DOHH2 (cell line): ENCODE results near the gene MORC2.

ENCODE experiments used
- H3F3A ChIP-seq: fragments of 200-600 bp; sonication (generic), shearing (Covaris generic); 2 replicates; pipeline ENCODE4 v1.6.0; 2016; ENCODE audit warnings: antibody characterized with exemption, mild to moderate bottlenecking; ENCODE audit not compliant: control insufficient read depth, insufficient read depth
- H3K27ac ChIP-seq: fragments of 200-600 bp; sonication (generic); 2 replicates; pipeline ENCODE4 v1.5.1; 2014; ENCODE audit warnings: low read depth, mild to moderate bottlenecking, low read length, moderate library complexity
- H3K27me3 ChIP-seq: fragments of 200-600 bp; sonication (generic); 2 replicates; pipeline ENCODE4 v1.6.1; 2014; ENCODE audit warnings: mild to moderate bottlenecking, low read length, mixed read lengths; ENCODE audit not compliant: control insufficient read depth
- H3K36me3 ChIP-seq: fragments of 200-600 bp; sonication (generic); 2 replicates; pipeline ENCODE4 v1.6.1; 2014; ENCODE audit warnings: mild to moderate bottlenecking, low read length, moderate library complexity, mixed read lengths; ENCODE audit not compliant: control insufficient read depth
- H3K4me1 ChIP-seq: fragments of 200-600 bp; sonication (generic); 2 replicates; pipeline ENCODE4 v1.6.1; 2014; ENCODE audit warnings: mild to moderate bottlenecking, low read length, mixed read lengths; ENCODE audit not compliant: control insufficient read depth
- H3K4me2 ChIP-seq: fragments of 200-600 bp; sonication (generic); 2 replicates; pipeline ENCODE4 v1.6.0; 2014; ENCODE audit warnings: mild to moderate bottlenecking, low read length, moderate library complexity
- H3K4me3 ChIP-seq: fragments of 200-600 bp; sonication (generic); 2 replicates; pipeline ENCODE4 v1.5.1; 2014; ENCODE audit warnings: mild to moderate bottlenecking, low read length, mixed read lengths
- H3K79me2 ChIP-seq: fragments of 200-600 bp; sonication (generic); 2 replicates; pipeline ENCODE4 v1.6.1; 2014; ENCODE audit warnings: mild to moderate bottlenecking, low read length, mixed read lengths; ENCODE audit not compliant: control insufficient read depth
- H3K9me2 ChIP-seq: fragments of 200-600 bp; sonication (generic); replicated peaks from 2 replicates; pipeline ENCODE4 v1.6.1; 2014; ENCODE audit warnings: mild to moderate bottlenecking, low read length, mixed read lengths; ENCODE audit not compliant: control insufficient read depth
- H3K9me3 ChIP-seq: fragments of 200-600 bp; sonication (generic); 2 replicates; pipeline ENCODE4 v1.6.1; 2014; ENCODE audit warnings: antibody characterized with exemption, low read length, mixed read lengths; ENCODE audit not compliant: control insufficient read depth, insufficient read depth
- H4K20me1 ChIP-seq: fragments of 200-600 bp; sonication (generic); 2 replicates; pipeline ENCODE4 v1.6.0; 2014; ENCODE audit warnings: low read depth, mild to moderate bottlenecking, antibody characterized with exemption, low read length, moderate library complexity; ENCODE audit not compliant: control insufficient read depth, insufficient read depth
- EZH2phosphoT487 ChIP-seq: fragments of 200-600 bp; sonication (generic); IDR thresholded peaks from 2 replicates; pipeline ENCODE4 v1.6.1; 2017; ENCODE audit warnings: borderline replicate concordance, mild to moderate bottlenecking, antibody characterized with exemption, low read length, moderate library complexity, mixed read lengths
- TF ChIP-seq, protein P1 (sequence below): fragments of 200-600 bp; sonication (generic); IDR thresholded peaks from one replicate; pipeline ENCODE4 v1.5.1; 2014; ENCODE audit warnings: antibody characterized with exemption, mild to moderate bottlenecking, low read depth, low read length; ENCODE audit not compliant: poor library complexity, severe bottlenecking

Gene MORC2

DNA sequence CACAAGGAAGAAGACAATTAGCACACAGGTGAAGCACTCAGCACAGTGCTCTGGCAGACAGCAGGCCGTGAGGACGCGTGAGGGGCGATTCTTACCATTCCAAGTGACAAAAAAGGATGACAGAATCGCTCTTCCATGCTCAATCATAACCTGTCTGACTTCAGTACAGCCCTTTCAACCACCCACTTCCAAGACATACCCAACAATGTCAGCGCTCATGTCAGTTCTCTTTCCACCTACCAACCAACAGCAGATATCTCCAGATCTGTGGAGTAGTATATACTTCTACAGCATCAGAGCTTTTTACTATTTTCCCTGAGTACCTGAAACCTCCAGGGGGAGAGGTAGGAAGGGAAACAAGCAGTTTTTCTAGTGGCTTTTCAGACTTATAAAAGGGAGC lies 40.2 kb downstream of the MORC2 start:
- H3K9me2 ChIP-seq = no peaks in the 10 kb centered on the region
- no peaks in the 10 kb centered on the region for H4K20me1 ChIP-seq
- no peak overlapping the region for H3K4me3 ChIP-seq
- no peak overlapping the region for H3K4me2 ChIP-seq
- no peaks in the 10 kb centered on the region for H3K79me2 ChIP-seq
- no peaks in the 10 kb centered on the region for H3F3A ChIP-seq
- H3K9me3 ChIP-seq = no peaks in the 10 kb centered on the region
- peaks cover 69% of the 10 kb centered on the region for H3K36me3 ChIP-seq
- H3K4me1 ChIP-seq = no peaks in the 10 kb centered on the region
- H3K27ac ChIP-seq = no peak overlapping the region
- H3K27me3 ChIP-seq = no peaks in the 10 kb centered on the region
- TF ChIP-seq EZH2phosphoT487 = no peak
- TF ChIP-seq, protein P1, sequence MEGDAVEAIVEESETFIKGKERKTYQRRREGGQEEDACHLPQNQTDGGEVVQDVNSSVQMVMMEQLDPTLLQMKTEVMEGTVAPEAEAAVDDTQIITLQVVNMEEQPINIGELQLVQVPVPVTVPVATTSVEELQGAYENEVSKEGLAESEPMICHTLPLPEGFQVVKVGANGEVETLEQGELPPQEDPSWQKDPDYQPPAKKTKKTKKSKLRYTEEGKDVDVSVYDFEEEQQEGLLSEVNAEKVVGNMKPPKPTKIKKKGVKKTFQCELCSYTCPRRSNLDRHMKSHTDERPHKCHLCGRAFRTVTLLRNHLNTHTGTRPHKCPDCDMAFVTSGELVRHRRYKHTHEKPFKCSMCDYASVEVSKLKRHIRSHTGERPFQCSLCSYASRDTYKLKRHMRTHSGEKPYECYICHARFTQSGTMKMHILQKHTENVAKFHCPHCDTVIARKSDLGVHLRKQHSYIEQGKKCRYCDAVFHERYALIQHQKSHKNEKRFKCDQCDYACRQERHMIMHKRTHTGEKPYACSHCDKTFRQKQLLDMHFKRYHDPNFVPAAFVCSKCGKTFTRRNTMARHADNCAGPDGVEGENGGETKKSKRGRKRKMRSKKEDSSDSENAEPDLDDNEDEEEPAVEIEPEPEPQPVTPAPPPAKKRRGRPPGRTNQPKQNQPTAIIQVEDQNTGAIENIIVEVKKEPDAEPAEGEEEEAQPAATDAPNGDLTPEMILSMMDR = no peak

DNA sequence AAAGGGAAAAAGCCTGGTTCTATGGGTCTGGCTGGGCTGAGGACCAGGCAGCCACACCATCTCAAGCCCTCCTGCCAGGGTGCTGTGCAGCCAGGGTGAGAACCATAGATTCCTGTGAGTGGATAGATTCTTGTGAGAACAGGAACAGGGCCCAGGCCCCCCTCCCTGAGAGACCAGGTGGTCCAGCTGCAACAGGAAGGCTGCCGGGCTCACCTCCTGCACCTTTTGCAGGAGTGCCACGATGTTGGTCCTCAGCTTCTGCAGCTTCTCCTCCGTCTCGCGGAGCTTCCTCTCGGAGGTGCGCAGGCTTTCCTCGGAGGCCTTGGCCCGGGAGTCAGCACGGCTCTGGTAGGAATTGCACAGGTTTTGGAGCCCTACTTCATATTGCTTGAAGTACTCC lies 40.8 kb downstream of the MORC2 start:
- Histone ChIP-seq H3F3A (no peaks in the 10 kb centered on the region), H3K27me3 (no peaks in the 10 kb centered on the region), H3K4me3 (no peak overlapping the region), H3K4me1 (no peaks in the 10 kb centered on the region), H4K20me1 (no peaks in the 10 kb centered on the region), H3K36me3 (peaks cover 63% of the 10 kb centered on the region), H3K79me2 (no peaks in the 10 kb centered on the region), H3K9me3 (no peaks in the 10 kb centered on the region), H3K27ac (no peak overlapping the region), H3K4me2 (no peak overlapping the region), H3K9me2 (no peaks in the 10 kb centered on the region)
- TF ChIP-seq EZH2phosphoT487 = no peak
- TF ChIP-seq, protein P1 = no peak

DNA sequence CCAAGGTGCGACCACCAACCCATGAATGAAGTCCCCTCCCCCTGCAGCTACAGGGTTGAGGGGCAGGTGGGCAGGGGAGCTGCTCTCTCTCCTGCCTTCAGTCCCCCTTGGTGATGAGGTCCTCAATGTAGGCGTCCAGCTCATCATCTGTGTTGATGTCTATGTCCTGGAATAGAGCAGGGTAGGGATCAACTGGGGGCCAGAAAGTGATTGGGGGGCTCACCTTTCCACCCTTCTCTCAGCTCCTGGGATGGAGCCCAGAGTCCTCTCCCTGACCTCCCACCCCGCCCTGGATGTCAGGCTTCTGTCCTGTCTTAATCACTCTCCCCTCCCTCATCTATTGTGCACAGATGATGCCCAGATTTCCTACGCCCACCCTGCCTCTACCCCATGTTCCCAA lies 41.9 kb downstream of the MORC2 start:
- Histone ChIP-seq H3K27me3 (no peaks in the 10 kb centered on the region), H4K20me1 (no peaks in the 10 kb centered on the region), H3K4me3 (no peak overlapping the region), H3K9me3 (no peaks in the 10 kb centered on the region), H3K79me2 (no peaks in the 10 kb centered on the region), H3K36me3 (peaks cover 52% of the 10 kb centered on the region), H3K27ac (no peak overlapping the region), H3K4me2 (no peak overlapping the region), H3K9me2 (no peaks in the 10 kb centered on the region), H3F3A (no peaks in the 10 kb centered on the region), H3K4me1 (no peaks in the 10 kb centered on the region)
- TF ChIP-seq EZH2phosphoT487 = no peak
- TF ChIP-seq, protein P1 = no peak

DNA sequence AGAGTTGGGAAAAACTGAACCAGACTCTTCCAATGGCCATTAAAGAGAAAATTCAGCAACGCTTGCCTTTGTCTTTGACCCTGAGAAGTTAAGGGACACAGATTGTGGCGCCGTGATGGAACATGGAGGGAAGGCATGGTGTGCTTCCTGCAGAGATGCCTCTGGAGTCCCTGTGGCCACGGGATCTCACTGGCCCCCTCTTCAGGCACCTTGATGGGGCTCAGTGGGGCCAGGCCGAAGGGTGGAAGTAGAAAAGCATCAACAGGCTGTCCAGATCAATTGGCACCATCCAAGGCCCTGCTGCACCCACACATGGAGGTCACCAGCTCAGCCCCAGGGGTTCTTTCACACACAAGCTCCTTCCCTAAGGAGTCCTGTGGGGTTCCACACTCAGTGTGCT lies 42.9 kb downstream of the MORC2 start:
- Histone ChIP-seq H3K79me2 (no peaks in the 10 kb centered on the region), H3K27ac (no peak overlapping the region), H3K4me3 (no peak overlapping the region), H3K4me1 (no peaks in the 10 kb centered on the region), H3K4me2 (no peak overlapping the region), H3K36me3 (peaks cover 42% of the 10 kb centered on the region), H3K9me3 (no peaks in the 10 kb centered on the region), H3K27me3 (no peaks in the 10 kb centered on the region), H3K9me2 (no peaks in the 10 kb centered on the region), H4K20me1 (no peaks in the 10 kb centered on the region), H3F3A (no peaks in the 10 kb centered on the region)
- no peak for TF ChIP-seq EZH2phosphoT487
